DMS53 treated with DMSO at 0.1 percent for 48 hours (cell line): ENCODE measurements around the gene PLA2G2D.

ENCODE experiments used
- DNase-seq: peaks from one replicate; lab custom pipeline; 2025; ENCODE audit not compliant: unreplicated experiment; lab: John Stamatoyannopoulos, UW

Gene PLA2G2D

GRCh38 chr1:20115479-20115878 is 3.9 kb downstream of the PLA2G2D start:
- DNase-seq: no peak

GRCh38 chr1:20114021-20114648 is 5.2 kb downstream of the PLA2G2D start:
- DNase-seq: no peak

- no peak for DNase-seq
Observed at GRCh38 chr1:20112279-20113000, 6.9 kb downstream of the PLA2G2D start.

DNA sequence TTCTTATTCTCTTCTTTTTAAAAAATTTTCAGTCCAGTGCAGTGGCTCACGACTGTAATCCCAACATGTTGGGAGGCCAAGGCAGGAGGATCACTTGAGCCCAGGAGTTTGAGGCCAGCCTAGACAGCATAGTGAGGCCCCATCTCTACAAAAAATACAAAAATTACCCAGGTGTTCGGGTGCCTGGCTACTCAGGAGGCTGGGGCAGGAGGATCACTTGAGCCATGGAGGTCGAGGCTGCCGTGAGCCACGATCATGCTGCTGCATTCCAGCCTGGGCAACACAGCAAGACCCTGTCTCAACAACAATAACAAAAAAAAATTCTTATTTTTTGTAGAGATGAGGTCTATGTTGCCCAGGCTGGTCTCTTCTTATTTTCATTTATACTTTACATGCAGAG is 7.9 kb downstream of the PLA2G2D start:
- no peak for DNase-seq

DNA sequence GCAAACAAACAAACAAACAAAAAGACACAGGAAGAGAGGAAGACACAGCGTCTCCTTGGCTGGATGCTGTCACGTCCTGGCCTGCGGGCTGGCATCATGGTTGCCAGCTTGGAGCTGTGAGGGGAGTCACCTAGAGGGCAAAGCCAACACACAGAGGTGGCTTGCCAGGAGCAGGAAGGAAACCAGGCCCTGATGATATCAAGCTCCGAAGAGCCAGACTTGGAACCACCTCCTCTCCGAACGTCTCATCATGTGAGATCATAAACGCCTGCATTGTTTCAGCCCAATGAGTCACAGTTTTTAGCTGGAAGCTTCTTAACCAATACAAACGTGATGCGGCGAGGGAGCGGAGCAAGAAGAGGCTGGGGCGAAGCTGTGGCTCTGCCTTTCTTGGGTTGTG is 8.7 kb downstream of the PLA2G2D start:
- no peak for DNase-seq

- no peak for DNase-seq
Observed at GRCh38 chr1:20109223-20109856, 10.0 kb downstream of the PLA2G2D start.

DNA sequence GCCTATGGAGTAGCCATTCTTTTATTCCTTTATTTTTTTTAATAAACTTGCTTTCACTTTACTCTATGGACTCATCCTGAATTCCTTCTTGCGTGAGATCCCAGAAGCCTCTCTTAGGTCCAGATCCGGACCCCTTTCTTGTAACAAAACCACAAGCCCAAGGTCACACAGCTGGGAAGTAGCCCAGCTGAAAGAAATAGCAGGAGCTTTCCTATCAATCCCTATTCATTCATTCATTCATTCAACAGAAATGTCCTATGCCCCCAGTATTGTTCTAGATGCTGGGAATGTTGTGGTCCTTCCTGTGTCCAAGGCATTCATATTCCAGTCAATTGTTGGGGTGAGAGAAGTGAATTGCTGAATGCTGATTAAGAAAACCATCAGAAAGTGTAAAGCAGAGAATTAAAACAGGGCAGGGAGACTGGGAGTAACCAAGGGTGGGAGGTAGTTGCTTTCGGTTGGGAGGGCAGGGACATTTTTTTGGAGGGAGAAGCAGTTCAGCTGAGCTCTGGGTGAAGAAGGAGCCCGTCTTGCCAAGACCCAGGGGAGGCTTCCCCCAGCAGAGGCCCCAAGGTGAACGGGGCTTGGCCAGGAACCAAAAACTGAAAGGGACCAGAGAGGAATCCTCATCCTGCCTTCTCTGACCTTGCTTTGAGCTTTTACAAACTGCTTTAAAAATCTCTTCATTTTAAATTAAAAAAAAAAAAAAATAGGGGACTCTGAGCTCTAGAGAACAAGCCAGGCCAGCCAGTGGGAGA is 10.8 kb downstream of the PLA2G2D start:
- DNase-seq: no peak

- DNase-seq: no peak
Observed at GRCh38 chr1:20107796-20108195, 11.5 kb downstream of the PLA2G2D start.

- DNase-seq: no peak
Observed at GRCh38 chr1:20107351-20107750, 12.0 kb downstream of the PLA2G2D start.

GRCh38 chr1:20105856-20106255 is 13.5 kb downstream of the PLA2G2D start:
- DNase-seq: no peak

GRCh38 chr1:20102875-20103274 is 16.5 kb downstream of the PLA2G2D start:
- no peak for DNase-seq

- DNase-seq: peak; percentile 47
Observed at GRCh38 chr1:20100632-20101355, 18.5 kb downstream of the PLA2G2D start.

- no peak for DNase-seq
Observed at GRCh38 chr1:20099533-20099932, 19.8 kb downstream of the PLA2G2D start.

- no peak for DNase-seq
Observed at GRCh38 chr1:20096840-20097447, 22.4 kb downstream of the PLA2G2D start.

DNA sequence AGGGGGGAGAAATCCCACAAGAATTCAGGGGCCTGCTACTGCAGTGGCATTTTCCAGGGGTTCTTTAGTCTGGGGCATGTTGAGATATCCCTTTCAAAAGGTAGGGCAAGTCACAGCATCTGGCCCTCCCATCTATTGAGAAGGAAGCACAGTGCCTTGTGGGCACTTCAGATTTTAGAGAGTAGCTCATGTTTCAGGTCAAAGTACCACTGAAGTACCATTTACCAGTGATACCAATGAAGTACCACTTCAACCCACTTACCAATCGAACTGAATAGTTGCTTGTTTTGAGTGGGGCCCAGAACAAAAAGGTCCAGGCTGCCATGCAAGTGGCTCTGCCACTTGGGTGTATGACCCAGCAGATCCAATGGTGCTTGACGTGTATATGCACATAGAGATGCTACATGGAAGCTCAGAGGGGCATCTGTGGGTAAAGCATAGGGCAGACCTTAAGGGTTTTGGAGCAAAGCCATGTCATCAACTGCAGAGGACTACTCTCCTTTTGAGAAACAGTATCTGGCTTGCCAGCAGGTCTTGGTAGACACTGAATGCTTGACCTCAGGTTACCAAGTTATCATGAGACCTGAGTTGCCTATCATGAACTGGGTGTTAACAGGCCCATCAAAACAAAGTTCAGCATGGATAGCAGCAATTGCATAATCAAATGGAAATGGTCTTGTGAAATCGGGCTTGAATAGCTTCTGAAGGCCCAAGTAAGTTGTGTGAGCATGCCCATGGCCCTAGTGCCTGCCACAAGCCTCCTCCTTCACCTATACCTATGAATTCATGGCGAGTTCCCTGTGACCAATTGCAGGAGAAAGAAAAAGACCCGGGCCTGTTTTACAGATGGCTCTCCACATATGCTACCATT is 23.5 kb downstream of the PLA2G2D start:
- no peak for DNase-seq

- no peak for DNase-seq
Observed at GRCh38 chr1:20093940-20094391, 25.4 kb downstream of the PLA2G2D start.

DNA sequence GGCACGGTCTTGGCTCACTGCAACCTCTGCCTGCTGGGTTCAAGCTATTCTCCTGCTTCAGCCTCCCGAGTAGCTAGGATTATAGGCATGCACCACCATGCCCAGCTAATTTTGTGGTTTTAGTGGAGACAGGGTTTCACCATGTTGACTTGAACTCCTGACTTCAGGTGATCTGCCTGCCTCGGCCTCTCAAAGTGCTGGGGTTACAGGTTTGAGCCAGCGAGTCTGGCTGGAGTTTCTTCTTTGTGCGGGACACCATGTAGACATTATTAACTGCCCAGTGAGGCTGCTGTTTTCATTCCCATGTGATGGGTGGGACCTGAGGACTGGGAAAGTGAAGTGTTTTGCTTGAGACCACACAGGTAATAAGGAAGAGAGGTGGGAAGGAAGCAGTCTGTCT is 26.0 kb downstream of the PLA2G2D start:
- DNase-seq: no peak

- no peak for DNase-seq
Observed at GRCh38 chr1:20090641-20091040, 28.7 kb downstream of the PLA2G2D start.

GRCh38 chr1:20090119-20090518 is 29.2 kb downstream of the PLA2G2D start:
- DNase-seq: no peak
